ENCODE results near the gene ZNF567.

Gene ZNF567

GRCh38 chr19:36687214-36688056 is at the start of gene ZNF567 (continued):
- TF ChIP-seq ZFP69B (tag by site-specific recombination; IDR thresholded peaks at IDR 0.05) (peak; percentile 100), ZNF664 (tag by site-specific recombination; IDR thresholded peaks at IDR 0.05) (peak; percentile 81), ZNF274 (IDR thresholded peaks at IDR 0.05; ENCODE audit: low read length) (no peak), ZNF274 (tag by site-specific recombination; IDR thresholded peaks at IDR 0.05; ENCODE audit: borderline replicate concordance) (no peak), ZFP37 (tag by site-specific recombination; IDR thresholded peaks at IDR 0.05) (peak; percentile 81), ZNF157 (tag by site-specific recombination; IDR thresholded peaks at IDR 0.05) (peak; percentile 48; the same call in 1 of the 2 replicates), IKZF3 (tag by site-specific recombination; IDR thresholded peaks at IDR 0.05) (peak; percentile 91), ZNF560 (tag by site-specific recombination; IDR thresholded peaks at IDR 0.05; ENCODE audit: borderline replicate concordance) (no peak), ZNF394 (tag by site-specific recombination; IDR thresholded peaks at IDR 0.05; ENCODE audit: borderline replicate concordance) (peak; percentile 93), GLI2 (tag by site-specific recombination; IDR thresholded peaks at IDR 0.05; ENCODE audit: borderline replicate concordance, low read depth) (no peak), ZNF707 (tag by site-specific recombination; IDR thresholded peaks at IDR 0.05) (peak; percentile 48; the same call in 1 of the 2 replicates), MEIS1 (CRISPR knock-in tag; IDR thresholded peaks at IDR 0.05; ENCODE audit: borderline replicate concordance) (no peak), ZFP3 (tag by site-specific recombination; IDR thresholded peaks at IDR 0.05; ENCODE audit: low read depth) (no peak), KLF8 (tag by site-specific recombination; IDR thresholded peaks at IDR 0.05) (peak; percentile 91), ZNF221 (tag by site-specific recombination; IDR thresholded peaks at IDR 0.05; ENCODE audit: borderline replicate concordance) (no peak), ZNF324 (tag by site-specific recombination; IDR thresholded peaks at IDR 0.05) (peak; percentile 80), ZNF701 (tag by site-specific recombination; IDR thresholded peaks at IDR 0.05) (no peak), ZNF132 (tag by site-specific recombination; IDR thresholded peaks at IDR 0.05; ENCODE audit: borderline replicate concordance) (no peak), TCF7L2 (IDR thresholded peaks at IDR 0.05; ENCODE audit: borderline replicate concordance, low read depth, low read length) (peak; percentile 94; the same call in 1 of the 2 replicates), ELK4 (IDR thresholded peaks at IDR 0.05; ENCODE audit: borderline replicate concordance, low read depth, low read length) (no peak), ZXDB (tag by site-specific recombination; IDR thresholded peaks at IDR 0.05) (peak; percentile 94), ZNF26 (tag by site-specific recombination; IDR thresholded peaks at IDR 0.05) (no peak), ZNF223 (tag by site-specific recombination; IDR thresholded peaks at IDR 0.05) (no peak), YY2 (tag by site-specific recombination; IDR thresholded peaks at IDR 0.05) (peak; percentile 67; the same call in 1 of the 2 replicates)
- TF ChIP-seq, protein P1, sequence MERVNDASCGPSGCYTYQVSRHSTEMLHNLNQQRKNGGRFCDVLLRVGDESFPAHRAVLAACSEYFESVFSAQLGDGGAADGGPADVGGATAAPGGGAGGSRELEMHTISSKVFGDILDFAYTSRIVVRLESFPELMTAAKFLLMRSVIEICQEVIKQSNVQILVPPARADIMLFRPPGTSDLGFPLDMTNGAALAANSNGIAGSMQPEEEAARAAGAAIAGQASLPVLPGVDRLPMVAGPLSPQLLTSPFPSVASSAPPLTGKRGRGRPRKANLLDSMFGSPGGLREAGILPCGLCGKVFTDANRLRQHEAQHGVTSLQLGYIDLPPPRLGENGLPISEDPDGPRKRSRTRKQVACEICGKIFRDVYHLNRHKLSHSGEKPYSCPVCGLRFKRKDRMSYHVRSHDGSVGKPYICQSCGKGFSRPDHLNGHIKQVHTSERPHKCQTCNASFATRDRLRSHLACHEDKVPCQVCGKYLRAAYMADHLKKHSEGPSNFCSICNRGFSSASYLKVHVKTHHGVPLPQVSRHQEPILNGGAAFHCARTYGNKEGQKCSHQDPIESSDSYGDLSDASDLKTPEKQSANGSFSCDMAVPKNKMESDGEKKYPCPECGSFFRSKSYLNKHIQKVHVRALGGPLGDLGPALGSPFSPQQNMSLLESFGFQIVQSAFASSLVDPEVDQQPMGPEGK (tag by site-specific recombination; IDR thresholded peaks at IDR 0.05) = peak; percentile 85
- TF ChIP-seq, protein P2, sequence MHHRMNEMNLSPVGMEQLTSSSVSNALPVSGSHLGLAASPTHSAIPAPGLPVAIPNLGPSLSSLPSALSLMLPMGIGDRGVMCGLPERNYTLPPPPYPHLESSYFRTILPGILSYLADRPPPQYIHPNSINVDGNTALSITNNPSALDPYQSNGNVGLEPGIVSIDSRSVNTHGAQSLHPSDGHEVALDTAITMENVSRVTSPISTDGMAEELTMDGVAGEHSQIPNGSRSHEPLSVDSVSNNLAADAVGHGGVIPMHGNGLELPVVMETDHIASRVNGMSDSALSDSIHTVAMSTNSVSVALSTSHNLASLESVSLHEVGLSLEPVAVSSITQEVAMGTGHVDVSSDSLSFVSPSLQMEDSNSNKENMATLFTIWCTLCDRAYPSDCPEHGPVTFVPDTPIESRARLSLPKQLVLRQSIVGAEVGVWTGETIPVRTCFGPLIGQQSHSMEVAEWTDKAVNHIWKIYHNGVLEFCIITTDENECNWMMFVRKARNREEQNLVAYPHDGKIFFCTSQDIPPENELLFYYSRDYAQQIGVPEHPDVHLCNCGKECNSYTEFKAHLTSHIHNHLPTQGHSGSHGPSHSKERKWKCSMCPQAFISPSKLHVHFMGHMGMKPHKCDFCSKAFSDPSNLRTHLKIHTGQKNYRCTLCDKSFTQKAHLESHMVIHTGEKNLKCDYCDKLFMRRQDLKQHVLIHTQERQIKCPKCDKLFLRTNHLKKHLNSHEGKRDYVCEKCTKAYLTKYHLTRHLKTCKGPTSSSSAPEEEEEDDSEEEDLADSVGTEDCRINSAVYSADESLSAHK (tag by site-specific recombination; IDR thresholded peaks at IDR 0.05) = peak; percentile 51; the same call in 1 of the 2 replicates
- TF ChIP-seq, protein P3, sequence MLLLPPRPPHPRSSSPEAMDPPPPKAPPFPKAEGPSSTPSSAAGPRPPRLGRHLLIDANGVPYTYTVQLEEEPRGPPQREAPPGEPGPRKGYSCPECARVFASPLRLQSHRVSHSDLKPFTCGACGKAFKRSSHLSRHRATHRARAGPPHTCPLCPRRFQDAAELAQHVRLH (tag by site-specific recombination; IDR thresholded peaks at IDR 0.05) = peak; percentile 62; the same call in 1 of the 2 replicates
- TF ChIP-seq, protein P4, sequence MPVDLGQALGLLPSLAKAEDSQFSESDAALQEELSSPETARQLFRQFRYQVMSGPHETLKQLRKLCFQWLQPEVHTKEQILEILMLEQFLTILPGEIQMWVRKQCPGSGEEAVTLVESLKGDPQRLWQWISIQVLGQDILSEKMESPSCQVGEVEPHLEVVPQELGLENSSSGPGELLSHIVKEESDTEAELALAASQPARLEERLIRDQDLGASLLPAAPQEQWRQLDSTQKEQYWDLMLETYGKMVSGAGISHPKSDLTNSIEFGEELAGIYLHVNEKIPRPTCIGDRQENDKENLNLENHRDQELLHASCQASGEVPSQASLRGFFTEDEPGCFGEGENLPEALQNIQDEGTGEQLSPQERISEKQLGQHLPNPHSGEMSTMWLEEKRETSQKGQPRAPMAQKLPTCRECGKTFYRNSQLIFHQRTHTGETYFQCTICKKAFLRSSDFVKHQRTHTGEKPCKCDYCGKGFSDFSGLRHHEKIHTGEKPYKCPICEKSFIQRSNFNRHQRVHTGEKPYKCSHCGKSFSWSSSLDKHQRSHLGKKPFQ (tag by site-specific recombination; IDR thresholded peaks at IDR 0.05) = peak; percentile 72; the same call in 1 of the 2 replicates
- TF ChIP-seq, protein P5, sequence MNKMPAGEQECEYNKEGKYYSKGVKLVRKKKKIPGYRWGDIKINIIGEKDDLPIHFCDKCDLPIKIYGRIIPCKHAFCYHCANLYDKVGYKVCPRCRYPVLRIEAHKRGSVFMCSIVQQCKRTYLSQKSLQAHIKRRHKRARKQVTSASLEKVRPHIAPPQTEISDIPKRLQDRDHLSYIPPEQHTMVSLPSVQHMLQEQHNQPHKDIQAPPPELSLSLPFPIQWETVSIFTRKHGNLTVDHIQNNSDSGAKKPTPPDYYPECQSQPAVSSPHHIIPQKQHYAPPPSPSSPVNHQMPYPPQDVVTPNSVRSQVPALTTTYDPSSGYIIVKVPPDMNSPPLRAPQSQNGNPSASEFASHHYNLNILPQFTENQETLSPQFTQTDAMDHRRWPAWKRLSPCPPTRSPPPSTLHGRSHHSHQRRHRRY (tag by site-specific recombination; IDR thresholded peaks at IDR 0.05) = peak; percentile 89
